Measurements from ENCODE around the gene CLEC20A.
A peak's percentile ranks its signal among the peaks of the same experiment; 100 is the strongest.

The CLEC20A gene

GRCh38 chr1:178496410-178497135 is at the start of gene CLEC20A:
Gene CLEC20A, minus strand, starts transcription at chr1:178496964. Its CDS starts 25 bp downstream, at chr1:178496939.
- no peak for DNase-seq

GRCh38 chr1:178544531-178544930 is 47.8 kb upstream of the CLEC20A start:
- no peak for DNase-seq

GRCh38 chr1:178543290-178543607 is 46.5 kb upstream of the CLEC20A start:
- DNase-seq: peak; percentile 55

GRCh38 chr1:178542554-178543289 is 46.0 kb upstream of the CLEC20A start:
- DNase-seq: peak; percentile 61

- DNase-seq: no peak
Measured at GRCh38 chr1:178541829-178542553, 45.2 kb upstream of the CLEC20A start.

- no peak for DNase-seq
Measured at GRCh38 chr1:178541379-178541778, 44.6 kb upstream of the CLEC20A start.

- peak; percentile 69 for DNase-seq
Measured at GRCh38 chr1:178540646-178541045, 43.9 kb upstream of the CLEC20A start.

GRCh38 chr1:178540204-178540603 is 43.4 kb upstream of the CLEC20A start:
- no peak for DNase-seq

GRCh38 chr1:178539291-178539690 is 42.5 kb upstream of the CLEC20A start:
- no peak for DNase-seq

GRCh38 chr1:178538192-178538916 is 41.6 kb upstream of the CLEC20A start:
- DNase-seq: no peak

GRCh38 chr1:178537382-178538090 is 40.8 kb upstream of the CLEC20A start:
- no peak for DNase-seq

- DNase-seq: no peak
Measured at GRCh38 chr1:178536844-178537371, 40.1 kb upstream of the CLEC20A start.

GRCh38 chr1:178536329-178536728 is 39.6 kb upstream of the CLEC20A start:
- no peak for DNase-seq

- no peak for DNase-seq
Measured at GRCh38 chr1:178534137-178534868, 37.5 kb upstream of the CLEC20A start.

GRCh38 chr1:178533121-178533946 is 36.6 kb upstream of the CLEC20A start:
- DNase-seq: no peak

GRCh38 chr1:178532392-178532791 is 35.6 kb upstream of the CLEC20A start:
- peak; percentile 91 for DNase-seq

GRCh38 chr1:178531887-178532286 is 35.1 kb upstream of the CLEC20A start:
- no peak for DNase-seq

- no peak for DNase-seq
Measured at GRCh38 chr1:178530502-178530901, 33.7 kb upstream of the CLEC20A start.

GRCh38 chr1:178530037-178530402 is 33.3 kb upstream of the CLEC20A start:
- no peak for DNase-seq

- no peak for DNase-seq
Measured at GRCh38 chr1:178529364-178530036, 32.7 kb upstream of the CLEC20A start.

Data from NCI-H1694 (cell line).